Pancreas (tissue), 10 donors: ENCODE measurements around the gene PCED1B. TPM values are rescaled to one million over a fixed set of nuclear protein-coding genes. Genes with fewer than 3 reads are reported as not detected.
A peak's percentile ranks its signal among the peaks of the same experiment; 100 is the strongest.
"Not testable (repeated sequence)": the region's sequence is repeated elsewhere in the genome, so short reads cannot be mapped to it uniquely, and the experiment has no call there.

ENCODE experiments used
- ATAC-seq, 4 donors: fragments of 200-7000 bp; cut with Tn5 transposase; one replicate each; pipeline versions ENCODE4 v1.8.0 to v1.9.1; 2020; ENCODE audit warnings: mild to moderate bottlenecking in 4 of 4, moderate library complexity in 4 of 4
- DNase-seq, 6 donors: peaks; one replicate each; pipeline ENCODE4 v3.0.0-alpha.2; 2020
- FAIRE-seq: peaks from 2 replicates; lab custom pipeline; 2012; peaks lifted over from hg19 to GRCh38; lab: Jason Lieb, UNC
- H3K27ac ChIP-seq, 4 donors: fragments of 200-600 bp; sonication (generic); 1 replicate in 3 of 4; 2 replicates in 1 of 4; pipeline versions ENCODE4 v1.5.0 to v1.8.0; 2020
- H3K27me3 ChIP-seq, 4 donors: fragments of 200-600 bp; one replicate each; pipeline ENCODE4 v1.8.0; 2021
- H3K36me3 ChIP-seq, 3 donors: fragments of 200-600 bp; sonication (generic) in 1 of 3; one replicate each; pipeline versions ENCODE4 v1.5.0 to v1.8.0; 2020 to 2021
- H3K4me1 ChIP-seq, 3 donors: fragments of 200-600 bp; one replicate each; pipeline ENCODE4 v1.8.0; 2021
- H3K4me3 ChIP-seq, 4 donors: fragments of 200-600 bp; sonication (generic) in 2 of 4; one replicate each; pipeline versions ENCODE4 v1.5.0 to v1.8.0; 2020 to 2021
- H3K9me3 ChIP-seq, 4 donors: fragments of 200-600 bp; one replicate each; pipeline ENCODE4 v1.8.0; 2021
- WGBS, 2 donors: extraction: QIAGEN DNeasy Blood & Tissue Kit; methylation state at CpG; one replicate each; pipeline ENCODE4 v1.1.7; 2013; 5-methylcytosine and 5-hydroxymethylcytosine counted together
- intact Hi-C, 3 donors: fragments of 100-400 bp; cut with DNase I; formaldehyde crosslinking; loops; one replicate each; pipeline versions ENCODE4 v1.11.1 to v1.14.2; 2022
- polyA plus RNA-seq, 2 donors: library from polyadenylated mRNA; stranded (reverse); fragments of 200-250 nt; gene quantifications; one replicate each; pipeline ENCODE4 v1.2.3, GENCODE V29; 2013
- total RNA-seq, 6 donors: library from RNA; stranded (reverse); fragmentation: NEBNext Ultra II Directional in 4 of 6; extraction: Animal tissue kit (Norgen Biotek cat#: 25700) in 4 of 6; gene quantifications; one replicate each; pipeline versions ENCODE4 v1.2.1 to v1.2.4, GENCODE V29; 2021 to 2023
- TF ChIP-seq, protein P1 (sequence below), 4 donors: fragments of 200-600 bp; sonication (generic) in 3 of 4; IDR thresholded peaks; one replicate each; pipeline versions ENCODE4 v1.5.0 to v1.8.0; 2021; ENCODE audit warnings: antibody characterized with exemption in 4 of 4
- donor health status: healthy with polysubstance abuse.
- donor health status: DM: no; HTN: no; CAD: no; lungs with moderate emphysema.
- donor health status: DM: no; HTN: no; CAD: no.
- donor health status: control.
- donor health status: control.
- donor health status: Bipolar disorder and iron deficiency.
- donor health status: DM: yes; HTN: yes; CAD: no.
- donor health status: DM: no; HTN: no; CAD: no.
- donor health status: DM: no; HTN: no; CAD: no.
- donor health status: DM: yes; HTN: yes; CAD: no.

PCED1B gene
- total and polyA plus RNA-seq, 8 donors: 0.71 to 6.4 (median 1.7) TPM

DNA sequence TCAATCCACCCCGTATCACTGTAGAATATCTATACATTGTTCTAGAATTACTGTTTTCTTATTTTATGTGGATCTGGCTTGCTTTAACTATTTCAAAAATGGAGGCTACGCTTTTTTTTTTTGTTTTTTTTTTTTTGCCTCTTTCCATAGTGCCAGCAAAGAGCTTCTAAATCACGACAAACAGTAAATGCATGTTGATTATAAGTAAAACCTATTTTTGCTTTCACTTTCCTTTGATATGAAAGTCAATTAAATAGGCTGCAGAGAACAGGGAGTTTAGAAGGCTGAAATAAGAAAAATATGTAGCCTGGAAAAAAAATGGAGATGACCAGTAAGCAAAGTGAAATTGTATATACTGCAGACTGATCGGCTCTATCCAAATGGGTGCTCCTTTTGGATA is 112.6 kb downstream of the PCED1B start:
- FAIRE-seq (no peak), ATAC-seq (no peak), DNase-seq (no peak)
- no peaks in the 10 kb centered on the region for H3K27me3 ChIP-seq
- WGBS, 2 donors: 89 to 93% methylated on average over 4 of the region's 4 CpGs
- intact Hi-C loops: no loop called here
- TF ChIP-seq, protein P1, sequence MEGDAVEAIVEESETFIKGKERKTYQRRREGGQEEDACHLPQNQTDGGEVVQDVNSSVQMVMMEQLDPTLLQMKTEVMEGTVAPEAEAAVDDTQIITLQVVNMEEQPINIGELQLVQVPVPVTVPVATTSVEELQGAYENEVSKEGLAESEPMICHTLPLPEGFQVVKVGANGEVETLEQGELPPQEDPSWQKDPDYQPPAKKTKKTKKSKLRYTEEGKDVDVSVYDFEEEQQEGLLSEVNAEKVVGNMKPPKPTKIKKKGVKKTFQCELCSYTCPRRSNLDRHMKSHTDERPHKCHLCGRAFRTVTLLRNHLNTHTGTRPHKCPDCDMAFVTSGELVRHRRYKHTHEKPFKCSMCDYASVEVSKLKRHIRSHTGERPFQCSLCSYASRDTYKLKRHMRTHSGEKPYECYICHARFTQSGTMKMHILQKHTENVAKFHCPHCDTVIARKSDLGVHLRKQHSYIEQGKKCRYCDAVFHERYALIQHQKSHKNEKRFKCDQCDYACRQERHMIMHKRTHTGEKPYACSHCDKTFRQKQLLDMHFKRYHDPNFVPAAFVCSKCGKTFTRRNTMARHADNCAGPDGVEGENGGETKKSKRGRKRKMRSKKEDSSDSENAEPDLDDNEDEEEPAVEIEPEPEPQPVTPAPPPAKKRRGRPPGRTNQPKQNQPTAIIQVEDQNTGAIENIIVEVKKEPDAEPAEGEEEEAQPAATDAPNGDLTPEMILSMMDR (IDR thresholded peaks at IDR 0.05): no peak
- peaks cover 0 to 17% (median 3%) of the 10 kb centered on the region in 3 donors for H3K4me1 ChIP-seq
- H3K27ac ChIP-seq: no peak overlapping the region
- H3K36me3 ChIP-seq: no peaks in the 10 kb centered on the region
- H3K9me3 ChIP-seq: no peaks in the 10 kb centered on the region
- no peak overlapping the region for H3K4me3 ChIP-seq

DNA sequence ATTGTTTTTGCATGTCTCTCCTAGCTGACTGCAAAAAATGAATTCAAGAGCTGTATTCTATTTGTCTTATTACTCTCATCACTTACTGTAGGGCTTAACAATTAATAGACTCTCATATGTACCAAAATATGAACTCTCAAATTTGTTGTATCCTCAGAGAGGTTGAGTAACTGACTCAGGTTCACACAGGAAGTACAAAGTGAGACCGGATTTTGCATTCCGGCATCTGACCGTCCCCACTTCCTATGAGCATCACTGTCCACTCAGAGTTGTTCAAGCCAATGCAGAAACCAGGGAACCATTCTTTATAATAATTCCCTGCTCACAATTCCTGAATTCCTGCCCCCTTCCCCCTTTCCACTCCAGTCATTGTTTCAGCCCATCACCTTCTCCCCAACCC is 113.6 kb downstream of the PCED1B start:
- FAIRE-seq (no peak), ATAC-seq (no peak), DNase-seq (no peak)
- intact Hi-C loops: no loop called here
- Histone ChIP-seq H3K4me3 (no peak overlapping the region), H3K4me1 (peaks cover 0 to 15% (median 3%) of the 10 kb centered on the region in 3 donors), H3K9me3 (no peaks in the 10 kb centered on the region), H3K36me3 (no peaks in the 10 kb centered on the region), H3K27ac (no peak overlapping the region), H3K27me3 (no peaks in the 10 kb centered on the region)
- TF ChIP-seq, protein P1 (IDR thresholded peaks at IDR 0.05): no peak
- 91 to 94% methylated on average over 3 of the region's 3 CpGs for WGBS, 2 donors

DNA sequence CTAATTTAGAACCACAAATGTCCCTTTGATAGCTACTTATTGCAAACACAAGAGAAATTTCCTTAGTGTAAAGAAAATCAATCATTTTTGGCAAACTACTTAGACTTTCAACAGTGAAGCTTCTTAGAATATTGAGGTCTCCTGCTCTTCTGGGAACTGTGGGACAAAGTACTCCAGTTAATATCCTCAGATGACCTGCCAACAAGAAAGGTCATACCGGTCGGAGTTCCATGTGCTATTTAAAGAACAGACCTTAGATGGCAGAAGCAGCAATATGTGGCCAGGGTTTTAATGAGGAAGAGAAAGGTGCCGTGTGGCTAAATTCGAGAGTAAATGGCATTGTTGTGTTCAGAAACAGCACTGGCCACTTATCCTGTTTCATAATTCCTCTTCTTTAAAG is 115.1 kb downstream of the PCED1B start:
- intact Hi-C loops: no loop called here
- no peak for DNase-seq
- Histone ChIP-seq H3K4me3 (no peak overlapping the region), H3K36me3 (no peaks in the 10 kb centered on the region), H3K27me3 (no peaks in the 10 kb centered on the region), H3K9me3 (no peaks in the 10 kb centered on the region), H3K4me1 (peaks cover 0 to 2% (median under 1%) of the 10 kb centered on the region in 3 donors), H3K27ac (no peak overlapping the region)
- 19 to 30% methylated on average over 4 of the region's 4 CpGs for WGBS, 2 donors
- TF ChIP-seq, protein P1 (IDR thresholded peaks at IDR 0.05): no peak
- FAIRE-seq: no peak
- peak in 3 of 4 donors; percentile 44 to 70 (median 62) for ATAC-seq

DNA sequence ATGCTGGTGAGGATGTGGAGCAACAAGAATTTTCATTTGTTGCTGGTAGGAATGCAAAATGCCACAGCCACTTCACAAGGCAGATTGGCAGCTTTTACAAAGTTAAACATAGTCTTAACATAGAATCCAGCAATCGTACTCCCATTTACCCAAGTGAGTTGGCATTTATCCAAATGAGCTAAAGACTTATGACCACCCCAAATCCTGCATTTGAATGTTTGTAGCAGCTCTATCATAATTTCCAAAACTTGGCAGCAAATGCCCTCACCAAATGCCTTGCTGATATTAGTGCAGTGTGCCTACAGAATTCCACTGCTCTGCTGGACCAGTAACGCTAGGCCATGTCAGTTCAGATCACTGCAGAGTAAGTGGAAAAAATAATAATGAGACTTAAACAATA is 121.0 kb downstream of the PCED1B start:
- DNase-seq (no peak), FAIRE-seq (no peak), ATAC-seq (no peak)
- Histone ChIP-seq H3K27ac (no peak overlapping the region), H3K36me3 (no peaks in the 10 kb centered on the region), H3K4me1 (no peaks in the 10 kb centered on the region), H3K4me3 (no peak overlapping the region), H3K27me3 (no peaks in the 10 kb centered on the region), H3K9me3 (no peaks in the 10 kb centered on the region)
- WGBS, 2 donors: 73 to 74% methylated on average over 2 of the region's 2 CpGs
- TF ChIP-seq, protein P1 (IDR thresholded peaks at IDR 0.05): no peak
- intact Hi-C loops: no loop called here

DNA sequence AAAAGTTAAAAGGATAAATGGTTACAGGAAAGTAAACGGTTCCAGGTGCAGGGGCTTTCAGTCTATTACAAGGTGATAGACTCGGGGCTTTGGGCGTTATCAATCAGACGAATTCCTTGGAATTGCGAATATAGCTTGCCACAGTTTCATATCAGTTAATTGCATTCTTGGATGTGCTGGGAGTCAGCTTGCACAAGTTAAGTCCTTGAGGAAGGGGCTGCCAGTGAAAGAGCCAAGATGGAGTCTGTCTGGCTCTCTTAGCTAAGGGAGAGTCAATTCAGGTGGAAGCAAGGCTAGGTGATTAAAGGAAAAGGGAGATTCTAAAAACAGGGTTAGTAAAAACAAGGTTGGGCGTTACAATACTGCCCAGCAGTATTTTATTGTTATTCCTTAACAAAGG is 121.8 kb downstream of the PCED1B start:
- FAIRE-seq, H3K27ac ChIP-seq, H3K9me3 ChIP-seq, ATAC-seq, DNase-seq, H3K4me3 ChIP-seq, H3K27me3 ChIP-seq, intact Hi-C loops, H3K4me1 ChIP-seq, H3K36me3 ChIP-seq: not testable (repeated sequence)
- WGBS, 2 donors: 83 to 90% methylated on average over 6 of the region's 6 CpGs
